BLaER1 (cell line): ENCODE data around the gene TOGARAM2.

Source experiments
- H3K27ac ChIP-seq: shearing (Covaris generic); formaldehyde crosslinking; 2 replicates; pipeline ENCODE4 v1.8.1; 2022
- H3K27me3 ChIP-seq: shearing (Covaris generic); formaldehyde crosslinking; 2 replicates; pipeline ENCODE4 v1.8.1; 2022
- H3K36me3 ChIP-seq: shearing (Covaris generic); formaldehyde crosslinking; 2 replicates; pipeline ENCODE4 v1.8.1; 2022
- H3K4me1 ChIP-seq: shearing (Covaris generic); formaldehyde crosslinking; 2 replicates; pipeline ENCODE4 v1.8.1; 2022
- H3K4me2 ChIP-seq: shearing (Covaris generic); formaldehyde crosslinking; 2 replicates; pipeline ENCODE4 v1.8.1; 2022
- H3K4me3 ChIP-seq: shearing (Covaris generic); formaldehyde crosslinking; 2 replicates; pipeline ENCODE4 v1.8.1; 2022
- H3K9ac ChIP-seq: shearing (Covaris generic); formaldehyde crosslinking; 2 replicates; pipeline ENCODE4 v1.8.1; 2022
- H3K9me3 ChIP-seq: shearing (Covaris generic); formaldehyde crosslinking; 2 replicates; pipeline ENCODE4 v1.8.1; 2022
- H4K20me1 ChIP-seq: shearing (Covaris generic); formaldehyde crosslinking; 2 replicates; pipeline ENCODE4 v1.8.1; 2022
- Cebpa-rat ChIP-seq: shearing (Covaris generic); IDR thresholded peaks from 2 replicates; pipeline ENCODE4 v1.8.1; 2022

The TOGARAM2 gene

DNA sequence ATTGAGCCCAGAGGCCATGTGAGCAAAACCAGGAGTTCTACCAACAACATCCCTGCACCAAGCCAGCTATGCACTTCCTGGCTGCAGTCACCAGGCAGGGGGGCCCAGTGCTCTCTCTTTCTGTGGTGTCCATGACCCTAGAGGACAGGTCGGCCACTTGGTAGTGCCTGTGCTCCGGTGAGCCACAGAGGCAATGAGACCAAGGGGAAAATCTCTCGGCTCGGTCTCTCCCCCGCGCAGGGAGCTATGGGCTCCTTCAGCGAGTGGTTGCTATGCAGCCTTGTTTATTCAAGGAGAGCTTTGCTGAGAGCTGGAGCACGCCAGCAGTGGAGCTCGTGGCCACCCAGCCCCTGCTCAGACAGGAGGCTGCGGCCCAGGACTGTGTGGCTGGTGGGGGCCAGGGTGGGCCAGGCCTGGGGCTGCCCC, at the start of gene TOGARAM2:
TSS of gene TOGARAM2 (plus strand) at position 283 of the 426 bp plus-strand sequence. CDS start 13,537 bp downstream, outside the sequence.
- Histone ChIP-seq H4K20me1 (no peaks in the 10 kb centered on the region), H3K4me3 (no peak within 1 kb of the TSS), H3K4me2 (0 out of 2 replicates have a peak within 1 kb of the TSS, but pooled peaks have one; percentile 7), H3K27ac (no peak within 1 kb of the TSS), H3K36me3 (no peaks in the 10 kb centered on the region), H3K27me3 (no peaks in the 10 kb centered on the region), H3K4me1 (peaks cover 14% of the 10 kb centered on the region), H3K9ac (no peak within 1 kb of the TSS), H3K9me3 (no peaks in the 10 kb centered on the region)
- no peak for TF ChIP-seq Cebpa-rat

DNA sequence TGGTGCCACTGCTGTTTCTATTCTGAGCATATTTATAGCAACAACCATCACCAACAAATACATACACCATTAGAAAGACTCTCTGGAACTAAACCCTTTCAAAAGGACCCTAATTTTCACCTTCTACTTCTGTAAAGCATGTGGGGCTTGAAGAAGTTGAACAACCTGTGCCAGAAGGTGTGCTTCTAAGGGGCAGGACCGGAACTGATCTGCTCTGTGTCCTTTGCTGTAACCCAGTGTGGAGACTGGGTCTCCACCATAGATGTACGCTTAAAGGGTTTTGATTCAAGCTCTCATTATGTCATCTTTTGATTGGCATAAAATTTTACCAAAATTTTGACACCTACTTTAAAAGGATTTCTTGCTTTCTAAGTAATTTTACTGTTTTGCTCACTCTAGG, 46.3 kb upstream of the TOGARAM2 start:
- Histone ChIP-seq H3K9ac (no peak overlapping the region), H4K20me1 (peaks cover 97% of the 10 kb centered on the region), H3K36me3 (peaks cover 99% of the 10 kb centered on the region), H3K4me2 (no peak overlapping the region), H3K27ac (no peak overlapping the region), H3K27me3 (no peaks in the 10 kb centered on the region), H3K4me1 (no peaks in the 10 kb centered on the region), H3K4me3 (no peak overlapping the region), H3K9me3 (no peaks in the 10 kb centered on the region)
- no peak for TF ChIP-seq Cebpa-rat

DNA sequence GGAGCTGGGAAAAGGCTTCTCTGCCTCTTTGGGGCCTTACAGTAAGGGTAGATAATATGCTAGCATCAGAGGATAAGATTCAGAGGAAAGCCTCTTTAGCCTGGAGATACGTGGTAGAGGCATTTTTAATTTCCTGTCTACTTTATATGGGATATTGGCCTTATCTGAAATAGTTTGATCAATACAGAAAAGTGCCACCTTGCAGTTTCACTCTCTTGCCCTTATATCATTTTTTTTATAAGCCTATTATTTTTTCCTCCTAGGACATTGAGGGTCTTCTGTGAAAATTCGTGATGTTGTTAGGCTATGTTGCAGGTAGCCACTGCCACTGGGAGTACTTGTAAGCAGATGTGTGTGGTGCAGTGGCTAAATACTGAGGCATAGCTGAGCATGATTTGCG, 40.1 kb upstream of the TOGARAM2 start:
- no peak for TF ChIP-seq Cebpa-rat
- H3K9me3 ChIP-seq = no peaks in the 10 kb centered on the region
- H3K27me3 ChIP-seq = no peaks in the 10 kb centered on the region
- H3K27ac ChIP-seq = no peak overlapping the region
- H3K4me1 ChIP-seq = no peaks in the 10 kb centered on the region
- H3K9ac ChIP-seq = no peak overlapping the region
- no peak overlapping the region for H3K4me3 ChIP-seq
- H4K20me1 ChIP-seq = peaks cover 97% of the 10 kb centered on the region
- no peak overlapping the region for H3K4me2 ChIP-seq
- peaks cover 99% of the 10 kb centered on the region for H3K36me3 ChIP-seq

DNA sequence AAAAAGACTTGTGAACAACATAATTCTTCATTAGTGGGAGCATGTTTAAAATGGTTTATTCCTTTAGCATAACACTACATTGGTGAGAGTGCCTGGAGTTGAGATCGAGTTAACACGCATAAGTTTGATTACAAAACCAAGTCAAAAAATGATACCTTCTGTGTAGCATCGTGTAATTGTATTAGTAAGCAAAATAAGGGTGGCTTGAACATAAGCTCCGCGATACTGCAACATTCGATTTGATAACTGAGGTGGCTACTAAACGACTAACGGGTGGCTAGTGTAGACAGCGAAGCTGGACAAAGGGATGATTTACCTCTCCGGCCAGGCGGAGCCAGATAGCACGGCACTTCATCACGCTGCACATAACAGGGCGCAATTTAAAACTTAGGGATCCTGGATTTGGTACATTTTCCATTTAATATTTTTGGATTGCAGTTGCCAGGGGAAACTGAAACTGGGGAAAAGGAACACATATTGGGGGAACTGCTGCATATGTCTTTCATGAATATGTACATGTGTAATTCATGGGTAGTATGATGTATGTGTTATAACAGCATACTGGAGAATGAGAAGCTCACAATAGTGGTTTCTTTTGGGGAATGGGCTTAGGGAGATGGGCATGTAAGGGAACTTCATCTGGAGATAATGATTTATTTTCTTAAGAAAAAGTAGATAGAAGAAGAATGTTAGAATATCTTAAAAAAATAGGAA, 36.4 kb upstream of the TOGARAM2 start:
- Histone ChIP-seq H3K4me3 (no peak overlapping the region), H3K9me3 (peaks cover 21% of the 10 kb centered on the region), H3K9ac (no peak overlapping the region), H3K4me1 (no peaks in the 10 kb centered on the region), H3K27me3 (no peaks in the 10 kb centered on the region), H4K20me1 (peaks cover 76% of the 10 kb centered on the region), H3K27ac (no peak overlapping the region), H3K36me3 (peaks cover 99% of the 10 kb centered on the region), H3K4me2 (no peak overlapping the region)
- no peak for TF ChIP-seq Cebpa-rat

DNA sequence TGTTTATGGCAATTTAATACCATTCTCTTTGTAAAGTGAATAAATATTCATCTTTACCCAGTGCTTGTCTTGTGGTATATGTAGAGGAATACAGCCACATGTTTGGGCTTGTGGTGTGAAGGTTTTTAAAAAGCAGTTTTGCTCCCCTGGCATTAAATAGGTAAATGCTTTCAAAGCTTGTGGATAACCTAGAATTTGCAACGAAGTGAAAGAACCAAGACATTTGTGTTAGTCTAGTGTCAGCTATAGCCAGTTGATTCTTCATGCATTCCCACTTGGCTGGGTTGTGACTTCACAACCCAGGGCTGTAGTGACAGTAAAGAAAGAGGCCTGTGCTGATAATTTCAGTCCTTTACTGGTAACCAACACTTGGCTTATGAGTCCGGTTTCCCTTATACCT, 32.9 kb upstream of the TOGARAM2 start:
- Histone ChIP-seq H4K20me1 (peaks cover 54% of the 10 kb centered on the region), H3K4me3 (no peak overlapping the region), H3K9ac (no peak overlapping the region), H3K27ac (no peak overlapping the region), H3K27me3 (no peaks in the 10 kb centered on the region), H3K4me1 (peaks cover 10% of the 10 kb centered on the region; the same call in 1 of the 2 replicates), H3K9me3 (peaks cover 21% of the 10 kb centered on the region), H3K36me3 (peaks cover 68% of the 10 kb centered on the region), H3K4me2 (no peak overlapping the region)
- TF ChIP-seq Cebpa-rat = no peak

DNA sequence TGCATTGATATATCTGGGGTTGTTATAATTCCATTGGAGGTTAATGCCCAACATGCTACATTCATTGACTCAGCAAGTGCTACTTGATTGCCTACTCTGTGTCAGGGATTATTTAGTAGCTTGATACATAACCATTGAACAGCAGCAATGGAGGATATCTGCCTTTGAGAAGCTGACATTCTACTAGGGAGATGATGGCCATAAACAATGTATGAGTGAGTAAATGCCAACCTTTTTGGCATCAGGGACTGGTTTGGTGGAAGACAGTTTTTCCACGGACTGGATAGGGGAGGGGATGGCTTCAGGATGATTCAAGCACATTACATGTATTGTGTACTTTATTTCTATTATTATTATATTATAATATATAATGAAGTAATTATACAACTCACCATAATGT, 31.9 kb upstream of the TOGARAM2 start:
- no peak overlapping the region for H3K4me2 ChIP-seq
- H3K27me3 ChIP-seq = no peaks in the 10 kb centered on the region
- H3K9ac ChIP-seq = no peak overlapping the region
- peaks cover 44% of the 10 kb centered on the region for H4K20me1 ChIP-seq
- H3K27ac ChIP-seq = no peak overlapping the region
- H3K4me3 ChIP-seq = no peak overlapping the region
- TF ChIP-seq Cebpa-rat = no peak
- H3K9me3 ChIP-seq = peaks cover 21% of the 10 kb centered on the region
- peaks cover 10% of the 10 kb centered on the region; the same call in 1 of the 2 replicates for H3K4me1 ChIP-seq
- peaks cover 58% of the 10 kb centered on the region for H3K36me3 ChIP-seq

DNA sequence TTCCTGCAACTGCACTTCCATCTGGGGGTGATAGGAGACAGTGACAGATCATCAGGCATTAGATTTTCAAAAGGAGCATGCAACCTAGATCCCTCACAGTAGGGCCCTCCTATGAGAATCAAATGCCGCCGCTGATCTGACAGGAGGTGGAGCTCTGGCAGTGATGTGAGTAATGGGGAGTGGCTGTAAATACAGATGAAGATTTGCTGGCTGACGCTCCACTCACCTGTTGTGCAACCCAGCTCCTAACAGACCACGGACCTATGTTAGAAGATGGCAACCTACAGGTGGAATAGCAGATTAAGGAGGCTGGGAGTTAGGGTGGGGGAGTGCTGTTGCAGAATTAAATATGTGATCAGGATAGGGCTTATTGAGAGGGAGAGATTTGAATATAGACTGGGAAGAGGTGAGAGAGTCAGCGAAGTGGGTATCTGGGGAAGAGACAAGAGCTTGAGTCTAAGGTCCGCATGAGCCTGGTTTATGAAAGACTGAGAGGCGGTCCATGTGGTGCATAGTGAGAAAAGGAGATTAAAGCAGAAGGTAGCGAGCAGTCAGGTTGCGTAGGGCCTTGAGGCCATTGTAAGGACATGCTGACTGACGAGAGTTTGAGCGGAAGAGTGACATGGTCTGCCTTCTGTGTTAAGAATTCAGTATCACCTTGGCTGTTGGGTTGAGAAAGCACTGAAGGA, 31.3 kb upstream of the TOGARAM2 start:
- Histone ChIP-seq H3K9ac (no peak overlapping the region), H3K36me3 (peaks cover 52% of the 10 kb centered on the region), H3K27me3 (no peaks in the 10 kb centered on the region), H3K27ac (no peak overlapping the region), H3K4me1 (peaks cover 10% of the 10 kb centered on the region; the same call in 1 of the 2 replicates), H4K20me1 (peaks cover 38% of the 10 kb centered on the region), H3K9me3 (peaks cover 21% of the 10 kb centered on the region), H3K4me3 (no peak overlapping the region), H3K4me2 (no peak overlapping the region)
- TF ChIP-seq Cebpa-rat = no peak

DNA sequence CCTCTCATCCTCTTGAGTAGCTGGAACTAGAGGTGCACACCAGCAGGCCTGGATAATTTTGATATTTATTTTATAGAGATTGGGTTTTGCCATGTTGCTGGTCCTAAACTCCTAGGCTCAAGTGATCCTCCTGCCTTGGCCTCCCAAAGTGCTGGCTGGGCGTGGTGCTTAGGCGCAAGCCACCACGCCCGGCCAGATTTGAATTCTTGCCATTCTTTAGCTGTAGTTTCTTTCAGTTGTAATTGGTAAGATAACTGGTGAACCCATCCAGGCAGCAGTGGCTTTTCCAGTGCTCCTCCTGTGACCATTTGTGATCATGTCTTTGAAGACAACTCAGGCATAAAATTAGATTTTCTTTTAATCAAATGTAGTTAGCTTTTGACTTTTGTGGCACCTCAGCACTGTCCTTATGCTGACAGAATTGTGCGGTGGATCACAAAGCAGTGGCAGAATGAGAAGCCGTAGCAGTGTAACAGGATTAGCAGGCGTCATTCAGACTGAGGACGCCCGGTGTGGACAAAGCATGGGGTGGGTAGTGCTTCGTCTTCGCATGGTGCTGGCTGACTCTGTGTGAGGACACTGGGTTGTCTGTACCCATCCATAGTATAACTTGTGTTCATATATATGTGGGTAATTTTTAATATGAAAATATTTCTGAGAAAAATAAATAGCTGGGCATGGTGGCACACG, 30.0 kb upstream of the TOGARAM2 start:
- H3K27me3 ChIP-seq = no peaks in the 10 kb centered on the region
- no peak overlapping the region for H3K9ac ChIP-seq
- peaks cover 39% of the 10 kb centered on the region for H3K36me3 ChIP-seq
- peaks cover 10% of the 10 kb centered on the region; the same call in 1 of the 2 replicates for H3K4me1 ChIP-seq
- peaks cover 25% of the 10 kb centered on the region; the same call in 1 of the 2 replicates for H4K20me1 ChIP-seq
- no peak for TF ChIP-seq Cebpa-rat
- H3K4me3 ChIP-seq = no peak overlapping the region
- no peak overlapping the region for H3K4me2 ChIP-seq
- H3K9me3 ChIP-seq = peaks cover 21% of the 10 kb centered on the region
- no peak overlapping the region for H3K27ac ChIP-seq

DNA sequence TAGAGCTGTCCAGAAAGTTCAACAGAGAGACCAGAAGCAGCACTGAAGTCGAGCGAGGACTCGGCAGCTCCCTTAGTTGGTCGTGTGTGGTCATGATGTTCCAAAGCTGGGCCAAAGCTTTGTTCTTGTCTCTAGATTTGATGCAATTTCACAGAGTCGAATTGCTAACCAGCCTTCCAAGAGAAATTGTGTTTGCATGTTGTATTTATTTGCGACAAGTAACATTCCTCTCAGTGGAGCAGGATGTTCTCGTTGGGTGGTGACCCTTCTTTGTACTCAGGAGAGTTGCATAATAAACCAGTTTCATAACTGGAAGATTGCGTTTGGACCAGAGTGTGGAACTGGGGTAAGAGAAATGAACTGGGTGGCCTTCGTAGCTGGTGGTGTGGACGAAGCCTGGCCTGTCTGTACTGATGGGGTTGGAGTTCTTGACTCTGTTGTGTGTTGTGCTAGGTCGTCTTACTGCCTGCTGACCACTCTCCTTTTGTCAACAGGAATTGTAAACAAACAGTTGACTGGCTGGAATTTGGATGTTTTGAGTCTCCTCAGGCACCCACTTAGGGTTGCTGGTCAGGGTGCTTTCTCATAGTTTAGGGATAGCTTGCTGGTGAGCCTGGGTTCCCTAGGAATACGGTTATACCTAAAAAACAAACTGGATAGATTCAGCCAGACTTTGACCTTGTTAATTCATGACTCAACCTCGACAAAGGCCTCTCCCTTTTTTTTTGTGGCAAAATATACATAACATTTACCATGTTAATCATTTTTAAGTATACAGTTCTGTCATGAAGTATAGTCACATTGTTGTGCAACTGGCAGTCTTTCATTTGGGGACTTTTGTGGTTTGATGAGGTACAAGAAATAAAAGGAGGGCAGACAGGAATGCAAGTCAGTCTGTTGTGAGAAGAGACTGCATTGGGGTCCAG, 28.9 kb upstream of the TOGARAM2 start:
- Histone ChIP-seq H3K9me3 (peaks cover 21% of the 10 kb centered on the region), H3K4me2 (no peak overlapping the region), H3K4me1 (peaks cover 10% of the 10 kb centered on the region; the same call in 1 of the 2 replicates), H3K9ac (no peak overlapping the region), H3K4me3 (no peak overlapping the region), H3K27ac (no peak overlapping the region), H3K36me3 (peaks cover 28% of the 10 kb centered on the region), H4K20me1 (peaks cover 23% of the 10 kb centered on the region; the same call in 1 of the 2 replicates), H3K27me3 (no peaks in the 10 kb centered on the region)
- no peak for TF ChIP-seq Cebpa-rat
